ENCODE results near the gene RXFP1.

RXFP1 gene

DNA sequence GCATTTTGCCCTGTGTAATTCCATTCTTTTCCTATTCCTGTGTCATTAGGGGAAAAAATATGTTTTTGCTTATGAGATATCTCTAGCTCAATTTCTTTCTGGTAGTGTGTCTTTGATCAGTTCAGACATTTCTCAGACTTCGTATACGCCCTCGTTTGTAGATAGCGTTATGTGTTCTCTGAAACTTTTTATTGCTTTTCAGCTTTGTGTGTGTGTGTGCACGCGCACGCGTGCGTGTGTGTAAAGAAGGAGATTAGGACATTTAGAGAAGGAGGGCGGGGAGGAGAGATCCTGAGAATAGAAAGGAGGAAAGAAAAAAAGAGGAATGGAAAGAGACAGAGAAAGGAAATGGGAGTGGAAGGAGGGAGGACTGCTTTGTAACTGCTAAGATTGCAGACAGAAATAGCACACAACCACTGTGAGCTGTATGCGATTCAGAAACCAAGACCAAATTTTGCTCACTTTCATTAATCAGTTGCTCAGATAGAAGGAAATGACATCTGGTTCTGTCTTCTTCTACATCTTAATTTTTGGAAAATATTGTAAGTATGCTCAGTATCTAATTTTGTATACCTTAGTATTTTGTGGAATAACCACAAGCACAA, at the start of gene RXFP1:
Gene RXFP1, plus strand, starts transcription at position 399 of the 605 bp plus-strand sequence. Its CDS starts 95 bp downstream, at position 494.
- no peak within 1 kb of the TSS for H3K4me3 ChIP-seq (ENCODE audit: low read depth, low read length)
- no peak for DNase-seq (ENCODE audit: low read depth)
- TF ChIP-seq, protein P1, sequence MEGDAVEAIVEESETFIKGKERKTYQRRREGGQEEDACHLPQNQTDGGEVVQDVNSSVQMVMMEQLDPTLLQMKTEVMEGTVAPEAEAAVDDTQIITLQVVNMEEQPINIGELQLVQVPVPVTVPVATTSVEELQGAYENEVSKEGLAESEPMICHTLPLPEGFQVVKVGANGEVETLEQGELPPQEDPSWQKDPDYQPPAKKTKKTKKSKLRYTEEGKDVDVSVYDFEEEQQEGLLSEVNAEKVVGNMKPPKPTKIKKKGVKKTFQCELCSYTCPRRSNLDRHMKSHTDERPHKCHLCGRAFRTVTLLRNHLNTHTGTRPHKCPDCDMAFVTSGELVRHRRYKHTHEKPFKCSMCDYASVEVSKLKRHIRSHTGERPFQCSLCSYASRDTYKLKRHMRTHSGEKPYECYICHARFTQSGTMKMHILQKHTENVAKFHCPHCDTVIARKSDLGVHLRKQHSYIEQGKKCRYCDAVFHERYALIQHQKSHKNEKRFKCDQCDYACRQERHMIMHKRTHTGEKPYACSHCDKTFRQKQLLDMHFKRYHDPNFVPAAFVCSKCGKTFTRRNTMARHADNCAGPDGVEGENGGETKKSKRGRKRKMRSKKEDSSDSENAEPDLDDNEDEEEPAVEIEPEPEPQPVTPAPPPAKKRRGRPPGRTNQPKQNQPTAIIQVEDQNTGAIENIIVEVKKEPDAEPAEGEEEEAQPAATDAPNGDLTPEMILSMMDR (conservative IDR thresholded peaks at IDR 0.05; ENCODE audit: low read depth, low read length), result no peak

DNA sequence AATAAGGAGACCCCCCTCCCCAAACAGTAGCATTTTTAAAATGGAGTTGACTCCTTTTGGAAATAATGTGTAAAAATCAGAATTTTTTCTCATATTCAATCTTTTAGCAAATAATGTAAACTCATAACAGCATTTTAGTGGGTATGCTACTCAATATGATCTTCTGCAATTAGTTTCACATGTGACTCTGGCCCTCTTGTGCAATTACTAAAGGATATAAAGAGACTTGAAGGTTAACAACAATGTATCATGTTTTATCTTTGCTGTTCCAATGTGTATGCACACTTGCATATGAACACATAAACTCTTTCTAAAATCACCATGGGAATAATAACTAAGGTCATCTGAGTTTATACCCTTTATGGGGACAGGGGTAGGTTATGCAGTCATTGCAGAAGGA, 39.9 kb upstream of the RXFP1 start:
- no peak for DNase-seq (ENCODE audit: low read depth)
- TF ChIP-seq, protein P1 (conservative IDR thresholded peaks at IDR 0.05; ENCODE audit: low read depth, low read length), result no peak
- no peak overlapping the region for H3K4me3 ChIP-seq (ENCODE audit: low read depth, low read length)

DNA sequence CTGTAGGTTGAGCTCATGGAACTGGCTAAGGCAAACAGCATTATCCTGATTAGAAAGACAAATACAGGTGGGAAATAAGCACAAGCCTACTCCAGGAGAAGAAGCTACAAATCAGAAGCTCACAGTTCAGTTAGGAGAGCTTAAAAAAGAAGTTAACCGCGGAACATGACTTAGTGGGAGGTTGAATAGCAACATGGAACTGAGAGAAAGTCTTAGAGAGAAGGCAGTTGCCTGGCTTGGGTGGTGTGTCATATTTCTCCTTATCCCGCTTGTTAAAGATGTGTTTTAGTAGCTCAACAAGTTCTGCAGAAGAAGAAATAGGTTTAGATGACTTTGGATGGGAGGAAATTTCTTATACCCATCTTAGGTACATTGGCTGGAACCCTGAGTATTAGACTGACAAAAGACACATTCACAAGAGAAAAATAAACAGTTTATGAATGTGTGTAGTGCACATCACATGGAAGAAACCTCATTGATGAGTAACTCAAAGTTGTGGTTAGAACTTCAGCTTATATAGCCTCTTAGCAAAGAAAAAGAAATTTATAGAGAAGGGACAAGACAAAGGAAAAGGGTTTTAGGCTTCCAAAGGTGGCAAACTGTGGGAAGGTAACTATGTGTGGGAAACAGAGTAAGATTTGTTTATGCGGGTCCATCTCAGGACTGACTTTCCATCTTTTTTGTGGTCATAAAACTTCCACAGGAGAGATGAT, 37.4 kb upstream of the RXFP1 start:
- peak; percentile 48 for DNase-seq (ENCODE audit: low read depth)
- TF ChIP-seq, protein P1 (conservative IDR thresholded peaks at IDR 0.05; ENCODE audit: low read depth, low read length), result no peak

DNA sequence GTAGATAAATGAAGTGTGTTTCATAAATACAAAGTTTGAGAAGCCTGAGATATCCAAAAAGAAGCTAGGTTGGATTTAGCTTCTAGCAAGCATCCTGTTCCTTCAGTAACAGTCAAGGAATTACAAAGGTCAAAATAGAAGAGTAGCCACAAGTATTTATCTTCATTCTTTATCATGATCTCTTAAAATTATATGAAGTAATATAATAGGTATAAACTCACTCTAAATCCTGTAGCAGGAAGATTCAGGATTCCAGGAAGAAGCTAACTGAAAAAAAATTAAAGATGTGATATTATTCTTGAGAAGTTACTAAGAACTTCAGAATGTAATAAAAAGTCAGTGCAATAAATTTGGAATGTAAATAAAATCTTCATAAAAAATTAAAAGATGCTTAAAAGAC, 31.1 kb upstream of the RXFP1 start:
- no peak for DNase-seq (ENCODE audit: low read depth)
- TF ChIP-seq, protein P1 (conservative IDR thresholded peaks at IDR 0.05; ENCODE audit: low read depth, low read length), result no peak
- no peak overlapping the region for H3K4me3 ChIP-seq (ENCODE audit: low read depth, low read length)

More for the DNA sequence above, 37.4 kb upstream of the RXFP1 start:
- H3K4me3 ChIP-seq (ENCODE audit: low read depth, low read length), result no peak overlapping the region

DNA sequence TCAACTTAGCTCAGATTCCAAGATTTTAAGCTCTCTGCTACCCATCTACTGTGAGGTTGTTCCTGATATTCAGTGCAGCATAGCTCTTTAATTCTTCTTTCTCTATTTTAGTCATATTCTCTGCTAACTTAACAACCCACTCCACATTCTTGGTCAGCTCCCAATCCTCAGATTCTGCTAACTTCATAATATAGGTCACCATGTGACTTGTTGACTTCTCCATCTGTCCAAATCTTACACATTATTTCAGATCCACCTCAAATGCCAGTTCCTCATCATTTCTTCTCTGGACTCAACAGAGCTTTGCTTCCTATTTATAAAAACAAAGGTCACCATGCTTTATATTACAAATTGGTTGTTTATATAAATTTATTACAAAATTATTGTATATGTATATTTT, 29.3 kb upstream of the RXFP1 start:
- peak; percentile 43 for DNase-seq (ENCODE audit: low read depth)
- TF ChIP-seq, protein P1 (conservative IDR thresholded peaks at IDR 0.05; ENCODE audit: low read depth, low read length), result no peak
- no peak overlapping the region for H3K4me3 ChIP-seq (ENCODE audit: low read depth, low read length)

DNA sequence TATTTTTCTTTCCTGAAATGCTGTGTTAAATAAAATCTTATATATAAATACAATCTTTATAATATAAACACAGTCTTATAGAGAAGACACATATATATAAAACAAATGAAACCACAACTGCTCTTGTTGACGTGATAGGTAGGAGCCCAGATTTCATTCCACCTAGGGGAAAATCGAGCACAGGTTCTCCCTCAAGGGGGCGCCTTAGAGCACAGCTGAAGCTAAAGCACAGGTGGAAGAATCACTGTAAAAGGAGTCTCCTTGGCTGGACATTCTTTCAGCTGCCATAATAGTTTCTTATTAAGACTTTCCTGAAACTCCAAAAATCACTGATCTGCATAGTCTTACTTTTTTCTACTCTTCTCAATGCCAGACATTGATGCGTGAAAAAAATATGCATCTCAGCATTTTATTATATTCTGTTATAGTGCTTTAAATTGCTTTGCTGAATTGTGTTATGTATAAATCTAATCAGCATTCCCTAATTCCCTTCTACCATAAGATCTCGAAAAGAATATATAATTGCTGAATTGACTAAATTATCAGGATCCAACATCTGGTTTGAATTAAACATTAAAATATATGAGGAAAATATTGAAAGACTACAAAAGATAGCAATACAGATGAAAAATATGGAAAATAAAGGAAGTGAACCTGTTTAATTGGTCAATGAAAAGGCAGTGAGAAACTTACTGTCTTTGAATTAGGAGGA, 25.5 kb upstream of the RXFP1 start:
- peak; percentile 39 for DNase-seq (ENCODE audit: low read depth)
- TF ChIP-seq, protein P1 (conservative IDR thresholded peaks at IDR 0.05; ENCODE audit: low read depth, low read length), result peak; percentile 71
- H3K4me3 ChIP-seq (ENCODE audit: low read depth, low read length), result no peak overlapping the region
